Muscle layer of colon (tissue), 2 donors: Measurements from ENCODE around the gene NPAP1.

Source experiments
- H3K27ac ChIP-seq: one replicate; pipeline ENCODE4 v1.7.0; 2013; ENCODE audit warnings: low read depth, mild to moderate bottlenecking, low read length, moderate library complexity
- H3K27me3 ChIP-seq, 2 donors: one replicate each; pipeline ENCODE4 v1.7.0; 2013; ENCODE audit warnings: low read length in 2 of 2, mild to moderate bottlenecking in 2 of 2; ENCODE audit not compliant: insufficient read depth in 2 of 2, control insufficient read depth in 1 of 2
- H3K36me3 ChIP-seq: one replicate; pipeline ENCODE4 v1.7.0; 2013; ENCODE audit warnings: mild to moderate bottlenecking, low read length; ENCODE audit not compliant: insufficient read depth
- H3K4me1 ChIP-seq: one replicate; pipeline ENCODE4 v1.7.0; 2013; ENCODE audit warnings: mild to moderate bottlenecking, low read length; ENCODE audit not compliant: insufficient read depth
- H3K4me3 ChIP-seq, 2 donors: one replicate each; pipeline ENCODE4 v1.7.0; 2013; ENCODE audit warnings: low read length in 2 of 2, low read depth in 1 of 2, mild to moderate bottlenecking in 1 of 2, moderate library complexity in 1 of 2
- H3K9ac ChIP-seq: one replicate; pipeline ENCODE4 v1.7.0; 2013; ENCODE audit warnings: low read length
- H3K9me3 ChIP-seq: one replicate; pipeline ENCODE4 v1.7.0; 2013; ENCODE audit warnings: mild to moderate bottlenecking, low read length
- donor health status: abdominal sarcoma.
- donor health status: Adenocarcinoma of cecum.

NPAP1 gene

DNA sequence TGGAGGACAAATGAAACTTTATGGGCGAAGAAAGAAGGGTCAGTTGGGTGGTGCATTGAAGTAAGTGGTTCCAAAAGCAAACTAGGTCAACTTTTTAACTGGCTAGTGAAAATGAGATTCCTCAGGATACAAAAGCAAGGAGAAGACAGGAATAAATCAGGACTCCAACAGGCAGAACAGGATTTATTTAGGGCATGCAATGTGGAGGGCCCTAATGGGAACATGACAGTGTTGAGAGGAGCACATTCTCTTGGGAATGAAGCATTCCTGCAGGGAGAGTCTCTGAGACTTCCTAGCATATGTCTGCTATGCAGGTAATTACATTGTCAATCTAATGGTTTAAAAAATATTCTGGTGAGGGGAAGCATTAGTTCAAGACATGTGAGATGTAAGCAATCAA lies 8.7 kb downstream of the NPAP1 start:
- Histone ChIP-seq H3K9me3 (no peaks in the 10 kb centered on the region), H3K4me1 (no peaks in the 10 kb centered on the region), H3K9ac (no peak overlapping the region), H3K36me3 (no peaks in the 10 kb centered on the region), H3K4me3 (no peak overlapping the region), H3K27me3 (no peaks in the 10 kb centered on the region), H3K27ac (no peak overlapping the region)

DNA sequence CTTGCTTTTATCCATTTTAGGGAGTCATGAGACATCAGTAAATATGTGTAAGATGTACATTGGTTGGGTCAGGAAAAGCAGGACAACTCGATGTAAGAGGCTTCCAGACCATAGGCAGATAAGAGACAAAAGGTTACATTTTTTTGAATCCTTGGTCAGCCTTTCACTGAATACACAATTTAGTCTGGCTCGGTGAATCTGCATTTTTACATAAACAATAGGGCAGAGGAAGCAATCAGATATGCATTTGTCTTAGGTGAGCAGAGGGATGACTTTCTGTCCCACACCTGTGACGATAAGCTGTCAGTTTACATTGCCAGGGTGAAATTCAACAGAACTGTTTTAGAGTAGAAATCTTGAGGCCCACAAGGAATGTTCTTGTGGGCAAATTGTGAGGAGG lies 20.6 kb downstream of the NPAP1 start:
- Histone ChIP-seq H3K4me3 (no peak overlapping the region), H3K27ac (no peak overlapping the region), H3K4me1 (no peaks in the 10 kb centered on the region), H3K9ac (no peak overlapping the region), H3K27me3 (no peaks in the 10 kb centered on the region), H3K36me3 (no peaks in the 10 kb centered on the region), H3K9me3 (no peaks in the 10 kb centered on the region)

GRCh38 chr15:24696842-24697241 lies 21.3 kb downstream of the NPAP1 start:
- Histone ChIP-seq H3K9me3 (no peaks in the 10 kb centered on the region), H3K36me3 (no peaks in the 10 kb centered on the region)

DNA sequence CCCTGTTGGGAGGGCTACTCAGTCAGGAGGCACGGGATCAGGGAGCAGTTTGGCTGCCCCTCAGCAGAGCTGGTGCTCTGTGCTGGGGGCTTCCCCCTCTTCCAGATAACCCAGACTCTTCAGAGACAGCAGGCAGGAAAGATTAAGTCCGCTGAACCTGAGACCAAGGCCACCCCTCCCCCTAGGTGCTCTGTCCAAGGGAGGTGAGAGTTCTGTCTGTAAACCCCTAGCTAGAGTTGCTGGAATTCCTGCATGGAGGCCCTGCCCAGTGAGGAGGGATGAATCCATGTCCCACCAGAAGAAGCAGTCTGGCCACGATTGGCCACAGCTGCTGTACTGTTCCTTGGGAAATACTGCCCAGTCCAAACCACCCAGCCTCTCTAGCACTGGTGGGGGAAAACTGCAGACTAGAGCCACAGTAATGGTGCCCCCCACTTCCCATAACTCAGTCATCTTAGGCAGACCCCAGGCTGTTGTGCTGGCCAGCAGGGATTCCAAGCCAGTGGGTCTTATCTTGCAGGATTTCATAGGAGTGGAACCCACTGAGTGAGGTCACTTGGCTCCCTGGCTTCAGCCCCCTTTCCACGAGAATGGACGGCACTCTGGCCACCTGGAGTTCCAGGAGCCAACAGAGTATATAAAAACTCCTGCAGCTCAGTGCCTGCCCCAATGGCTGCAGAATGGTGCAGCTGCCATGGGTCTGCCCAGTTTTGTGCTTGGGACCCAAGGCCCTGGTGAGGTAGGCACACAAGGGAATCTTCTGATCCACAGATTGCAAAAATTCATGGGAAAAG lies 42.9 kb downstream of the NPAP1 start:
- no peaks in the 10 kb centered on the region for H3K4me1 ChIP-seq
- no peaks in the 10 kb centered on the region for H3K27me3 ChIP-seq
- no peaks in the 10 kb centered on the region for H3K9me3 ChIP-seq
- no peak overlapping the region for H3K27ac ChIP-seq
- H3K4me3 ChIP-seq: no peak overlapping the region
- H3K36me3 ChIP-seq: no peaks in the 10 kb centered on the region
- H3K9ac ChIP-seq: no peak overlapping the region

More at GRCh38 chr15:24696842-24697241, 21.3 kb downstream of the NPAP1 start:
- Histone ChIP-seq H3K27ac (no peak overlapping the region), H3K9ac (no peak overlapping the region), H3K27me3 (no peaks in the 10 kb centered on the region), H3K4me3 (no peak overlapping the region), H3K4me1 (no peaks in the 10 kb centered on the region)

- no peak overlapping the region for H3K4me3 ChIP-seq
- no peaks in the 10 kb centered on the region for H3K36me3 ChIP-seq
- no peaks in the 10 kb centered on the region for H3K9me3 ChIP-seq
- no peak overlapping the region for H3K9ac ChIP-seq
- H3K27me3 ChIP-seq: no peaks in the 10 kb centered on the region
- no peaks in the 10 kb centered on the region for H3K4me1 ChIP-seq
- no peak overlapping the region for H3K27ac ChIP-seq
Measured at GRCh38 chr15:24729760-24730159, 54.2 kb downstream of the NPAP1 start.
